Right atrium auricular region (tissue), 2 donors: Measurements from ENCODE around the gene GJA9. TPM values are rescaled to one million over a fixed set of nuclear protein-coding genes. Genes with fewer than 3 reads are reported as not detected.

Experiments used
- DNase-seq: peaks from one replicate; pipeline ENCODE4 v3.0.0-alpha.2; 2019; ENCODE audit warnings: low spot score
- H3K27ac ChIP-seq, 2 donors: fragments of 200-600 bp; sonication (generic); 1 replicate in 1 of 2; 2 replicates in 1 of 2; pipeline ENCODE4 v1.5.1; 2016 to 2019
- H3K27me3 ChIP-seq, 2 donors: fragments of 200-600 bp; sonication (generic); one replicate each; pipeline versions ENCODE4 v1.5.1 to v1.6.0; 2017 to 2019
- H3K36me3 ChIP-seq: fragments of 200-600 bp; sonication (generic); one replicate; pipeline ENCODE4 v1.5.1; 2016
- H3K4me1 ChIP-seq, 2 donors: fragments of 200-600 bp; sonication (generic); one replicate each; pipeline versions ENCODE4 v1.5.1 to v1.6.0; 2017 to 2019
- H3K4me3 ChIP-seq, 2 donors: fragments of 200-600 bp; sonication (generic); 1 replicate in 1 of 2; 2 replicates in 1 of 2; pipeline ENCODE4 v1.5.1; 2017 to 2019; ENCODE audit warnings: mild to moderate bottlenecking in 1 of 2, moderate library complexity in 1 of 2
- H3K9me3 ChIP-seq, 2 donors: fragments of 200-600 bp; sonication (generic); one replicate each; pipeline ENCODE4 v1.5.1; 2019
- CTCF ChIP-seq, 2 donors: fragments of 200-600 bp; sonication (generic); IDR thresholded peaks; one replicate each; pipeline ENCODE4 v1.5.1; 2019; ENCODE audit warnings: antibody characterized with exemption in 2 of 2
- total RNA-seq, 2 donors: library from RNA; depleted of rRNA; stranded (reverse); fragments of >200 nt; gene quantifications; one replicate each; pipeline ENCODE4 v1.1.0, GENCODE V29; 2016

GJA9 gene
- total RNA-seq, 2 donors from 2014 or later = not detected

- H3K27ac ChIP-seq = peak overlapping the region; percentile 82 to 87
- DNase-seq = no peak
- no peaks in the 10 kb centered on the region for H3K9me3 ChIP-seq
- peaks cover 13% of the 10 kb centered on the region for H3K36me3 ChIP-seq
- peaks cover 0 to 59% of the 10 kb centered on the region in 2 donors for H3K4me1 ChIP-seq
- H3K4me3 ChIP-seq = peak overlapping the region; percentile 57 to 99
- TF ChIP-seq CTCF (IDR thresholded peaks at IDR 0.05) = no peak
- H3K27me3 ChIP-seq = no peaks in the 10 kb centered on the region
Measured at GRCh38 chr1:38860454-38860795, 21.0 kb downstream of the GJA9 start.

- peak within 1 kb of the TSS; percentile 75 to 99 for H3K4me3 ChIP-seq
- TF ChIP-seq CTCF (IDR thresholded peaks at IDR 0.05) = no peak
- peak within 1 kb of the TSS; percentile 85 to 96 for H3K27ac ChIP-seq
- H3K9me3 ChIP-seq = no peaks in the 10 kb centered on the region
- DNase-seq = peak; percentile 99
- peaks cover 19% of the 10 kb centered on the region for H3K36me3 ChIP-seq
- H3K4me1 ChIP-seq = peaks cover 0 to 61% of the 10 kb centered on the region in 2 donors
- no peaks in the 10 kb centered on the region for H3K27me3 ChIP-seq
Measured at GRCh38 chr1:38859561-38860453, 21.6 kb downstream of the GJA9 start, which contains the start of gene RRAGC. TSS of gene RRAGC (minus strand) at chr1:38859772. CDS start at chr1:38859646, 126 bp downstream.

- Histone ChIP-seq H3K36me3 (peaks cover 21% of the 10 kb centered on the region), H3K27me3 (no peaks in the 10 kb centered on the region), H3K9me3 (no peaks in the 10 kb centered on the region), H3K4me1 (peaks cover 0 to 55% of the 10 kb centered on the region in 2 donors), H3K27ac (peak overlapping the region; percentile 85 to 96), H3K4me3 (peak overlapping the region; percentile 75 to 99)
- TF ChIP-seq CTCF (IDR thresholded peaks at IDR 0.05) = no peak
- peak; percentile 70 for DNase-seq
Measured at GRCh38 chr1:38858833-38859560, 22.4 kb downstream of the GJA9 start.

GRCh38 chr1:38852780-38853179 lies 28.6 kb downstream of the GJA9 start:
- no peak for TF ChIP-seq CTCF (IDR thresholded peaks at IDR 0.05)
- no peak for DNase-seq
- H3K36me3 ChIP-seq = peaks cover 46% of the 10 kb centered on the region
- H3K27me3 ChIP-seq = no peaks in the 10 kb centered on the region
- no peak overlapping the region for H3K27ac ChIP-seq
- no peaks in the 10 kb centered on the region for H3K9me3 ChIP-seq
- no peak overlapping the region for H3K4me3 ChIP-seq
- H3K4me1 ChIP-seq = peaks cover 0 to 10% of the 10 kb centered on the region in 2 donors

- no peak overlapping the region for H3K4me3 ChIP-seq
- peaks cover 65% of the 10 kb centered on the region for H3K36me3 ChIP-seq
- H3K27me3 ChIP-seq = no peaks in the 10 kb centered on the region
- H3K4me1 ChIP-seq = no peaks in the 10 kb centered on the region
- DNase-seq = no peak
- no peak overlapping the region for H3K27ac ChIP-seq
- H3K9me3 ChIP-seq = no peaks in the 10 kb centered on the region
- TF ChIP-seq CTCF (IDR thresholded peaks at IDR 0.05) = no peak
Measured at GRCh38 chr1:38848071-38848470, 33.3 kb downstream of the GJA9 start.
